Measurements from ENCODE around the gene CCM2L.

DNA sequence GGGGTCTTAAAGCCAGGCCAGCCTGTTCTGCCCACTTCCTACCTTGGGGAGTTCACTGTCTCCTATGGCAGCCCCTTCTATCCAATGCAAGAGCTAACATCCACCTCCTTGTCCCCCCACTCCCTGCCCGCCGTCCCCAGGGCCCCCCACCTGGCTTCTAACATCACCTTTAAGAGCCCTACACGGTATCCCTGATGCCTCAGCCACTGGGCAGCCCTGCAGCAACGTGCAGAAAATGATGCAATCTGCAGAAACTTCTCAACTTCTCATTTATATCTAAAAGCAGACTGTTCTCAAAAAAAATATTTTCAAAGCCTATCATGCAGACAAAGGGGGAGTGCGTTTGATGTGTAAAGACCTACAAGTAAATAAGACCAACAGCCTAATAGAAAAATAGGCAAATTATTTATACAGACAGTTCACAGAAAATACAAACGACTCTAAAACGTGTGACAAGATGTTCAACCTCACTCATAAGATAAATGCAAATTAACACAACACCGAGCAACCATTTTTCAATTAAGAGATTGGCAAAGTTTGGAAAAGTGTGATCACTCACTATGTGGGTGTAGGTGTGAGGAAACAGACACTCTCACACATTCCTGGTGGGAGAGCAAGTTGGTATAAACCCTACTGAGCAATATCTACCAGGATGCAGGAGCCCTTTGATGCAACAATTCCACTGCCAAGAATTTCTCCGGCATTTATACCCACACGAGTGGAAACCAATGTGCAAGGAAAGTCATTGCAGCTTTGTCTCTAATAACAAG lies 26.7 kb downstream of the CCM2L start:
- TF ChIP-seq, protein P1, sequence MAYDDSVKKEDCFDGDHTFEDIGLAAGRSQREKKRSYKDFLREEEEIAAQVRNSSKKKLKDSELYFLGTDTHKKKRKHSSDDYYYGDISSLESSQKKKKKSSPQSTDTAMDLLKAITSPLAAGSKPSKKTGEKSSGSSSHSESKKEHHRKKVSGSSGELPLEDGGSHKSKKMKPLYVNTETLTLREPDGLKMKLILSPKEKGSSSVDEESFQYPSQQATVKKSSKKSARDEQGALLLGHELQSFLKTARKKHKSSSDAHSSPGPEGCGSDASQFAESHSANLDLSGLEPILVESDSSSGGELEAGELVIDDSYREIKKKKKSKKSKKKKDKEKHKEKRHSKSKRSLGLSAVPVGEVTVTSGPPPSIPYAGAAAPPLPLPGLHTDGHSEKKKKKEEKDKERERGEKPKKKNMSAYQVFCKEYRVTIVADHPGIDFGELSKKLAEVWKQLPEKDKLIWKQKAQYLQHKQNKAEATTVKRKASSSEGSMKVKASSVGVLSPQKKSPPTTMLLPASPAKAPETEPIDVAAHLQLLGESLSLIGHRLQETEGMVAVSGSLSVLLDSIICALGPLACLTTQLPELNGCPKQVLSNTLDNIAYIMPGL (CRISPR knock-in tag; IDR thresholded peaks at IDR 0.05; ENCODE audit: borderline replicate concordance), result no peak
- no peak for TF ChIP-seq ZNF302 (CRISPR knock-in tag; IDR thresholded peaks at IDR 0.05)
